Prostate gland (tissue), 2 donors: Measurements from ENCODE around the gene LYRM4.

Source experiments
- CTCF ChIP-seq, 4 experiments: fragments of 200-600 bp in 2 of 4; fragments of 450-650 bp in 2 of 4; sonication (generic) in 2 of 4; IDR thresholded peaks; 1 replicate in 3 of 4; 2 replicates in 1 of 4; pipeline ENCODE4 v1.5.1; 2016 to 2019; ENCODE audit warnings: antibody characterized with exemption in 4 of 4, mild to moderate bottlenecking in 2 of 4, moderate library complexity in 2 of 4
- POLR2AphosphoS5 ChIP-seq: sonication (generic); formaldehyde crosslinking; IDR thresholded peaks from one replicate; pipeline ENCODE4 v1.6.1; 2017; ENCODE audit warnings: antibody characterized with exemption

GRCh38 chr6:5184218-5184617, 76.5 kb downstream of the LYRM4 start:
- TF ChIP-seq POLR2AphosphoS5 = no peak
- no peak for TF ChIP-seq CTCF (IDR thresholded peaks at IDR 0.05)
